ENCODE measurements around the gene ADGRL3. TPM values are rescaled to one million over a fixed set of nuclear protein-coding genes. Genes with fewer than 3 reads are reported as not detected.

Gene ADGRL3
- total RNA-seq, 1 experiment from 2014 or later, result not detected

- Histone ChIP-seq H3K36me3 (ENCODE audit: insufficient read depth, low read length) (no peaks in the 10 kb centered on the region), H3K27ac (ENCODE audit: low read length) (no peak overlapping the region), H3K4me3 (ENCODE audit: low read length) (no peak overlapping the region), H3K79me2 (ENCODE audit: low read length) (no peaks in the 10 kb centered on the region), H3K9me2 (replicated peaks; ENCODE audit: insufficient read depth, low read length) (no peaks in the 10 kb centered on the region), H3K4me2 (ENCODE audit: low read depth, low read length, poor library complexity, severe bottlenecking) (no peak overlapping the region), H3K9me3 (ENCODE audit: low read length) (peaks cover 34% of the 10 kb centered on the region), H3K9ac (ENCODE audit: low read length) (no peak overlapping the region), H2AFZ (ENCODE audit: low read length) (no peak overlapping the region), H3K4me1 (ENCODE audit: low read length) (no peaks in the 10 kb centered on the region), H4K20me1 (ENCODE audit: insufficient read depth, low read depth, low read length) (no peaks in the 10 kb centered on the region), H3K27me3 (ENCODE audit: low read length) (no peaks in the 10 kb centered on the region)
- no peak for DNase-seq
Observed at GRCh38 chr4:61872983-61873382, 672.9 kb downstream of the ADGRL3 start.

- H3K9me3 ChIP-seq (ENCODE audit: low read length), result peaks cover 44% of the 10 kb centered on the region
- no peaks in the 10 kb centered on the region for H3K27me3 ChIP-seq (ENCODE audit: low read length)
- H3K4me2 ChIP-seq (ENCODE audit: low read depth, low read length, poor library complexity, severe bottlenecking), result no peak overlapping the region
- no peaks in the 10 kb centered on the region for H3K36me3 ChIP-seq (ENCODE audit: insufficient read depth, low read length)
- H3K27ac ChIP-seq (ENCODE audit: low read length), result no peak overlapping the region
- H3K4me3 ChIP-seq (ENCODE audit: low read length), result no peak overlapping the region
- H4K20me1 ChIP-seq (ENCODE audit: insufficient read depth, low read depth, low read length), result no peaks in the 10 kb centered on the region
- no peaks in the 10 kb centered on the region for H3K4me1 ChIP-seq (ENCODE audit: low read length)
- no peak overlapping the region for H2AFZ ChIP-seq (ENCODE audit: low read length)
- H3K9ac ChIP-seq (ENCODE audit: low read length), result no peak overlapping the region
- H3K79me2 ChIP-seq (ENCODE audit: low read length), result no peaks in the 10 kb centered on the region
- no peaks in the 10 kb centered on the region for H3K9me2 ChIP-seq (replicated peaks; ENCODE audit: insufficient read depth, low read length)
- no peak for DNase-seq
Observed at GRCh38 chr4:61877266-61877665, 677.1 kb downstream of the ADGRL3 start.

GRCh38 chr4:61877893-61878292 lies 677.8 kb downstream of the ADGRL3 start:
- H3K36me3 ChIP-seq (ENCODE audit: insufficient read depth, low read length), result no peaks in the 10 kb centered on the region
- H3K4me3 ChIP-seq (ENCODE audit: low read length), result no peak overlapping the region
- H3K9me3 ChIP-seq (ENCODE audit: low read length), result peaks cover 43% of the 10 kb centered on the region
- no peaks in the 10 kb centered on the region for H3K27me3 ChIP-seq (ENCODE audit: low read length)
- no peak overlapping the region for H3K9ac ChIP-seq (ENCODE audit: low read length)
- no peaks in the 10 kb centered on the region for H4K20me1 ChIP-seq (ENCODE audit: insufficient read depth, low read depth, low read length)
- no peak overlapping the region for H3K4me2 ChIP-seq (ENCODE audit: low read depth, low read length, poor library complexity, severe bottlenecking)
- DNase-seq, result no peak
- H3K4me1 ChIP-seq (ENCODE audit: low read length), result no peaks in the 10 kb centered on the region
- H2AFZ ChIP-seq (ENCODE audit: low read length), result no peak overlapping the region
- H3K9me2 ChIP-seq (replicated peaks; ENCODE audit: insufficient read depth, low read length), result no peaks in the 10 kb centered on the region
- no peak overlapping the region for H3K27ac ChIP-seq (ENCODE audit: low read length)
- H3K79me2 ChIP-seq (ENCODE audit: low read length), result no peaks in the 10 kb centered on the region

GRCh38 chr4:61882381-61882780 lies 682.3 kb downstream of the ADGRL3 start:
- H3K27me3 ChIP-seq (ENCODE audit: low read length), result no peaks in the 10 kb centered on the region
- no peak overlapping the region for H3K4me2 ChIP-seq (ENCODE audit: low read depth, low read length, poor library complexity, severe bottlenecking)
- no peak overlapping the region for H2AFZ ChIP-seq (ENCODE audit: low read length)
- no peak for DNase-seq
- H3K4me1 ChIP-seq (ENCODE audit: low read length), result no peaks in the 10 kb centered on the region
- H3K9me3 ChIP-seq (ENCODE audit: low read length), result peaks cover 26% of the 10 kb centered on the region
- H4K20me1 ChIP-seq (ENCODE audit: insufficient read depth, low read depth, low read length), result no peaks in the 10 kb centered on the region
- no peaks in the 10 kb centered on the region for H3K79me2 ChIP-seq (ENCODE audit: low read length)
- no peak overlapping the region for H3K27ac ChIP-seq (ENCODE audit: low read length)
- H3K9me2 ChIP-seq (replicated peaks; ENCODE audit: insufficient read depth, low read length), result no peaks in the 10 kb centered on the region
- H3K9ac ChIP-seq (ENCODE audit: low read length), result no peak overlapping the region
- no peak overlapping the region for H3K4me3 ChIP-seq (ENCODE audit: low read length)
- no peaks in the 10 kb centered on the region for H3K36me3 ChIP-seq (ENCODE audit: insufficient read depth, low read length)

- DNase-seq, result no peak
- Histone ChIP-seq H3K4me2 (ENCODE audit: low read depth, low read length, poor library complexity, severe bottlenecking) (no peak overlapping the region), H2AFZ (ENCODE audit: low read length) (no peak overlapping the region)
Observed at GRCh38 chr4:61886131-61886530, 686.0 kb downstream of the ADGRL3 start.

GRCh38 chr4:61889117-61889516 lies 689.0 kb downstream of the ADGRL3 start:
- DNase-seq, result no peak
- Histone ChIP-seq H3K4me2 (ENCODE audit: low read depth, low read length, poor library complexity, severe bottlenecking) (no peak overlapping the region), H3K27me3 (ENCODE audit: low read length) (no peaks in the 10 kb centered on the region), H3K27ac (ENCODE audit: low read length) (no peak overlapping the region), H3K79me2 (ENCODE audit: low read length) (no peaks in the 10 kb centered on the region), H3K9me2 (replicated peaks; ENCODE audit: insufficient read depth, low read length) (no peaks in the 10 kb centered on the region), H3K4me1 (ENCODE audit: low read length) (no peaks in the 10 kb centered on the region), H4K20me1 (ENCODE audit: insufficient read depth, low read depth, low read length) (no peaks in the 10 kb centered on the region), H2AFZ (ENCODE audit: low read length) (no peak overlapping the region), H3K4me3 (ENCODE audit: low read length) (no peak overlapping the region), H3K9me3 (ENCODE audit: low read length) (0 out of 2 replicates have a peak, but pooled peaks cover 4% of the 10 kb centered on the region), H3K9ac (ENCODE audit: low read length) (no peak overlapping the region), H3K36me3 (ENCODE audit: insufficient read depth, low read length) (no peaks in the 10 kb centered on the region)

More at GRCh38 chr4:61886131-61886530, 686.0 kb downstream of the ADGRL3 start:
- Histone ChIP-seq H3K79me2 (ENCODE audit: low read length) (no peaks in the 10 kb centered on the region), H3K4me3 (ENCODE audit: low read length) (no peak overlapping the region), H3K36me3 (ENCODE audit: insufficient read depth, low read length) (no peaks in the 10 kb centered on the region), H3K27me3 (ENCODE audit: low read length) (no peaks in the 10 kb centered on the region), H3K9me3 (ENCODE audit: low read length) (peaks cover 13% of the 10 kb centered on the region), H3K27ac (ENCODE audit: low read length) (no peak overlapping the region), H3K9ac (ENCODE audit: low read length) (no peak overlapping the region), H4K20me1 (ENCODE audit: insufficient read depth, low read depth, low read length) (no peaks in the 10 kb centered on the region), H3K4me1 (ENCODE audit: low read length) (no peaks in the 10 kb centered on the region), H3K9me2 (replicated peaks; ENCODE audit: insufficient read depth, low read length) (no peaks in the 10 kb centered on the region)

- Histone ChIP-seq H3K4me2 (ENCODE audit: low read depth, low read length, poor library complexity, severe bottlenecking) (no peak overlapping the region), H3K27ac (ENCODE audit: low read length) (no peak overlapping the region), H2AFZ (ENCODE audit: low read length) (no peak overlapping the region), H3K36me3 (ENCODE audit: insufficient read depth, low read length) (no peaks in the 10 kb centered on the region), H3K4me1 (ENCODE audit: low read length) (no peaks in the 10 kb centered on the region), H3K9me3 (ENCODE audit: low read length) (0 out of 2 replicates have a peak, but pooled peaks cover 7% of the 10 kb centered on the region), H4K20me1 (ENCODE audit: insufficient read depth, low read depth, low read length) (no peaks in the 10 kb centered on the region), H3K27me3 (ENCODE audit: low read length) (no peaks in the 10 kb centered on the region), H3K9me2 (replicated peaks; ENCODE audit: insufficient read depth, low read length) (no peaks in the 10 kb centered on the region), H3K4me3 (ENCODE audit: low read length) (no peak overlapping the region), H3K9ac (ENCODE audit: low read length) (no peak overlapping the region), H3K79me2 (ENCODE audit: low read length) (no peaks in the 10 kb centered on the region)
- no peak for DNase-seq
Observed at GRCh38 chr4:61890321-61890720, 690.2 kb downstream of the ADGRL3 start.

- Histone ChIP-seq H3K79me2 (ENCODE audit: low read length) (no peaks in the 10 kb centered on the region), H3K9me2 (replicated peaks; ENCODE audit: insufficient read depth, low read length) (no peaks in the 10 kb centered on the region), H3K4me2 (ENCODE audit: low read depth, low read length, poor library complexity, severe bottlenecking) (no peak overlapping the region)
Observed at GRCh38 chr4:61891953-61892352, 691.8 kb downstream of the ADGRL3 start.

GRCh38 chr4:61896634-61897033 lies 696.5 kb downstream of the ADGRL3 start:
- H3K9me2 ChIP-seq (replicated peaks; ENCODE audit: insufficient read depth, low read length), result no peaks in the 10 kb centered on the region

More at GRCh38 chr4:61891953-61892352, 691.8 kb downstream of the ADGRL3 start:
- no peak overlapping the region for H3K27ac ChIP-seq (ENCODE audit: low read length)
- H3K4me3 ChIP-seq (ENCODE audit: low read length), result no peak overlapping the region
- H4K20me1 ChIP-seq (ENCODE audit: insufficient read depth, low read depth, low read length), result no peaks in the 10 kb centered on the region
- H3K4me1 ChIP-seq (ENCODE audit: low read length), result no peaks in the 10 kb centered on the region
- no peaks in the 10 kb centered on the region for H3K36me3 ChIP-seq (ENCODE audit: insufficient read depth, low read length)
- no peak overlapping the region for H3K9ac ChIP-seq (ENCODE audit: low read length)
- H2AFZ ChIP-seq (ENCODE audit: low read length), result no peak overlapping the region
- H3K27me3 ChIP-seq (ENCODE audit: low read length), result no peaks in the 10 kb centered on the region
- DNase-seq, result no peak
- H3K9me3 ChIP-seq (ENCODE audit: low read length), result 0 out of 2 replicates have a peak, but pooled peaks cover 7% of the 10 kb centered on the region

More at GRCh38 chr4:61896634-61897033, 696.5 kb downstream of the ADGRL3 start:
- Histone ChIP-seq H3K4me3 (ENCODE audit: low read length) (no peak overlapping the region), H3K27me3 (ENCODE audit: low read length) (no peaks in the 10 kb centered on the region), H3K4me2 (ENCODE audit: low read depth, low read length, poor library complexity, severe bottlenecking) (no peak overlapping the region), H3K36me3 (ENCODE audit: insufficient read depth, low read length) (no peaks in the 10 kb centered on the region), H3K9ac (ENCODE audit: low read length) (no peak overlapping the region), H3K79me2 (ENCODE audit: low read length) (no peaks in the 10 kb centered on the region), H3K4me1 (ENCODE audit: low read length) (no peaks in the 10 kb centered on the region), H4K20me1 (ENCODE audit: insufficient read depth, low read depth, low read length) (no peaks in the 10 kb centered on the region), H3K27ac (ENCODE audit: low read length) (no peak overlapping the region), H3K9me3 (ENCODE audit: low read length) (peaks cover 16% of the 10 kb centered on the region), H2AFZ (ENCODE audit: low read length) (no peak overlapping the region)
- no peak for DNase-seq
